HepG2 (cell line): Measurements from ENCODE around the gene ZNF75A. TPM values are rescaled to one million over a fixed set of nuclear protein-coding genes. Genes with fewer than 3 reads are reported as not detected.

Experiments used
- ATRX ChIP-seq: sonication (generic); formaldehyde crosslinking; IDR thresholded peaks from 2 replicates; pipeline ENCODE4 v1.4.0; 2020; ENCODE audit warnings: missing genetic modification reagents, borderline replicate concordance
- CHD4 ChIP-seq: fragments of 200-600 bp; sonication (generic); IDR thresholded peaks from 2 replicates; pipeline ENCODE4 v1.7.0; 2017; ENCODE audit warnings: mild to moderate bottlenecking, low read length, borderline replicate concordance
- FUBP1 ChIP-seq: sonication (generic); formaldehyde crosslinking; IDR thresholded peaks from 2 replicates; pipeline ENCODE4 v1.5.1; 2020; ENCODE audit warnings: missing genetic modification reagents, mild to moderate bottlenecking, borderline replicate concordance
- GMEB2 ChIP-seq: IDR thresholded peaks from 2 replicates; pipeline ENCODE4 v1.6.1; 2016; ENCODE audit warnings: missing biosample characterization, missing genetic modification reagents, low read depth
- IKZF5 ChIP-seq: IDR thresholded peaks from 2 replicates; pipeline ENCODE4 v1.6.1; 2018; ENCODE audit warnings: missing genetic modification reagents, mild to moderate bottlenecking, missing compliant biosample characterization
- KIAA2018 ChIP-seq: sonication (generic); formaldehyde crosslinking; IDR thresholded peaks from 2 replicates; pipeline ENCODE4 v1.5.0; 2020; ENCODE audit warnings: mild to moderate bottlenecking, missing genetic modification reagents, borderline replicate concordance
- NR3C1 ChIP-seq: sonication (generic); formaldehyde crosslinking; IDR thresholded peaks from 2 replicates; pipeline ENCODE4 v1.4.0; 2020; ENCODE audit warnings: missing genetic modification reagents
- POLR2A ChIP-seq, 2 experiments: IDR thresholded peaks; 2 replicates each; pipeline ENCODE4 v1.6.1; 2011; ENCODE audit warnings: low read depth in 2 of 2, low read length in 2 of 2, mild to moderate bottlenecking in 1 of 2, moderate library complexity in 1 of 2; ENCODE audit not compliant: insufficient read depth in 1 of 2
- TEAD2 ChIP-seq: sonication (generic); formaldehyde crosslinking; IDR thresholded peaks from 2 replicates; pipeline ENCODE4 v1.9.0; 2021; ENCODE audit warnings: missing genetic modification reagents
- TRIM24 ChIP-seq: sonication (generic); formaldehyde crosslinking; IDR thresholded peaks from 2 replicates; pipeline ENCODE4 v1.8.0; 2022; ENCODE audit warnings: mild to moderate bottlenecking, missing genetic modification reagents
- ZNF12 ChIP-seq: sonication (generic); formaldehyde crosslinking; IDR thresholded peaks from 2 replicates; pipeline ENCODE4 v1.5.0; 2020; ENCODE audit warnings: missing genetic modification reagents
- ZNF143 ChIP-seq: sonication (generic); formaldehyde crosslinking; IDR thresholded peaks from 2 replicates; pipeline ENCODE4 v1.4.0; 2020; ENCODE audit warnings: missing genetic modification reagents
- ZNF333 ChIP-seq: sonication (generic); formaldehyde crosslinking; IDR thresholded peaks from 2 replicates; pipeline ENCODE4 v1.4.0; 2020; ENCODE audit warnings: mild to moderate bottlenecking, missing genetic modification reagents, borderline replicate concordance
- ZNF350 ChIP-seq: sonication (generic); formaldehyde crosslinking; IDR thresholded peaks from 2 replicates; pipeline ENCODE4 v1.4.0; 2020; ENCODE audit warnings: mild to moderate bottlenecking, low read depth, missing genetic modification reagents, borderline replicate concordance
- ZNF615 ChIP-seq: sonication (generic); formaldehyde crosslinking; IDR thresholded peaks from 2 replicates; pipeline ENCODE4 v1.5.0; 2020; ENCODE audit warnings: mild to moderate bottlenecking, missing genetic modification reagents, borderline replicate concordance
- ZNF7 ChIP-seq: IDR thresholded peaks from 2 replicates; pipeline ENCODE4 v1.6.1; 2016; ENCODE audit warnings: missing biosample characterization, missing genetic modification reagents
- polyA plus RNA-seq, 8 experiments: library from polyadenylated mRNA; depleted of rRNA in 3 of 8; stranded (reverse) in 7 of 8; unstranded in 1 of 8; fragments of >200 nt; fragmentation: Illumina TruSeq in 4 of 8; extraction: Trizol in 4 of 8; gene quantifications; 2 replicates each; pipeline versions ENCODE4 v1.2.1 to v1.2.3, GENCODE V29; 2011 to 2016; ENCODE audit warnings: low read depth in 4 of 8, missing spikeins in 1 of 8, mixed read lengths in 1 of 8; ENCODE audit not compliant: insufficient read depth in 1 of 8
- total RNA-seq, 5 experiments: library from RNA; depleted of rRNA; stranded (reverse); fragments of >200 nt; fragmentation: Illumina TruSeq; extraction: Trizol; gene quantifications; 2 replicates each; pipeline ENCODE4 v1.2.3, GENCODE V29; 2016; ENCODE audit warnings: low read depth in 1 of 5

Gene ZNF75A
- total and polyA plus RNA-seq, 2 of the 13 experiments (the other 11 are each of a cell fraction or from before 2014, with no cell fraction given): 1.4 to 2.1 TPM

- TF ChIP-seq KIAA2018 (CRISPR knock-in tag) (no peak), ZNF143 (CRISPR knock-in tag) (peak; percentile 92), TRIM24 (CRISPR knock-in tag) (no peak), ZNF350 (CRISPR knock-in tag) (no peak; the same call in 1 of the 2 replicates), CHD4 (no peak), ZNF12 (no peak), NR3C1 (CRISPR knock-in tag) (no peak), ATRX (no peak), ZNF615 (no peak), FUBP1 (CRISPR knock-in tag) (no peak), TEAD2 (CRISPR knock-in tag) (no peak), POLR2A (IDR thresholded peaks at IDR 0.05; ENCODE audit: insufficient read depth in 1 of 2, low read depth in 2 of 2, low read length in 2 of 2) (peak; percentile 68 to 89), ZNF333 (CRISPR knock-in tag) (peak; percentile 78), IKZF5 (CRISPR knock-in tag) (peak; percentile 47; the same call in 1 of the 2 replicates), ZNF7 (CRISPR knock-in tag) (no peak), GMEB2 (0 out of 2 replicates have a peak, but pooled peaks have one; percentile 49)
These were observed 22.4 kb upstream of the ZNF75A start, which contains the start of gene ZNF263 (continued) for GRCh38 chr16:3282730-3283542.
